Measurements from ENCODE around the gene NMRAL1.

- TF ChIP-seq EZH2 (IDR thresholded peaks at IDR 0.05; ENCODE audit: borderline replicate concordance, insufficient read depth, low read depth, low read length, poor library complexity, severe bottlenecking), result no peak
- TF ChIP-seq, protein P1, sequence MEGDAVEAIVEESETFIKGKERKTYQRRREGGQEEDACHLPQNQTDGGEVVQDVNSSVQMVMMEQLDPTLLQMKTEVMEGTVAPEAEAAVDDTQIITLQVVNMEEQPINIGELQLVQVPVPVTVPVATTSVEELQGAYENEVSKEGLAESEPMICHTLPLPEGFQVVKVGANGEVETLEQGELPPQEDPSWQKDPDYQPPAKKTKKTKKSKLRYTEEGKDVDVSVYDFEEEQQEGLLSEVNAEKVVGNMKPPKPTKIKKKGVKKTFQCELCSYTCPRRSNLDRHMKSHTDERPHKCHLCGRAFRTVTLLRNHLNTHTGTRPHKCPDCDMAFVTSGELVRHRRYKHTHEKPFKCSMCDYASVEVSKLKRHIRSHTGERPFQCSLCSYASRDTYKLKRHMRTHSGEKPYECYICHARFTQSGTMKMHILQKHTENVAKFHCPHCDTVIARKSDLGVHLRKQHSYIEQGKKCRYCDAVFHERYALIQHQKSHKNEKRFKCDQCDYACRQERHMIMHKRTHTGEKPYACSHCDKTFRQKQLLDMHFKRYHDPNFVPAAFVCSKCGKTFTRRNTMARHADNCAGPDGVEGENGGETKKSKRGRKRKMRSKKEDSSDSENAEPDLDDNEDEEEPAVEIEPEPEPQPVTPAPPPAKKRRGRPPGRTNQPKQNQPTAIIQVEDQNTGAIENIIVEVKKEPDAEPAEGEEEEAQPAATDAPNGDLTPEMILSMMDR (IDR thresholded peaks at IDR 0.05), result no peak
These were observed 2.6 kb downstream of the NMRAL1 start for GRCh38 chr16:4471869-4472268.

Measured in B cell (primary cell).